NCI-H1092 treated with DMSO at 0.1 percent for 48 hours (cell line): ENCODE data around the gene MAGEA9.
"Not testable (repeated sequence)": the region's sequence is repeated elsewhere in the genome, so short reads cannot be mapped to it uniquely, and the experiment has no call there.

Experiments
- DNase-seq: peaks from one replicate; lab custom pipeline; 2025; lab: John Stamatoyannopoulos, UW

Gene MAGEA9

DNA sequence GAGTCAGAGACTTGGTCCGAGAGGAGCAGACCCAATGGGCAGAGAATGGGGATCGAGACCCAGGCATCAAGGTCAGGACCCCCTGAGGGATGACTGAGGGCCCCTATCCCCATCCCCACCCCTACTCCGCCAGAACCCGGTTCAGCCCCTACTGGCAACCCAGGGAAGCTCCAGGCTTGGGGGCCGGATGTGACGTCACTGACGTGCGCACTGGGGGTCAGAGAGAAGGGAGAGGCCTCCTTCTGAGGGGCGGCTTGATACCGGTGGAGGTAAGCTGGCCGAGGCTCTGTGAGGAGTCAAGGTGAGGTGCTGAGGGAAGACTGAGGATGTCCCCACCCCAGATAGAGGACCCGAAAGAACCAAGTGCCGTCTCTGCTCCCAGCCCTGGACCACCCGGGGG lies at the start of gene MAGEA9:
Gene MAGEA9, plus strand, starts transcription at position 204 of the 400 bp plus-strand sequence. CDS start 4,281 bp downstream, outside the sequence.
- not testable (repeated sequence) for DNase-seq

- not testable (repeated sequence) for DNase-seq
Observed at GRCh38 chrX:149742269-149742668, 39.5 kb upstream of the MAGEA9 start.

GRCh38 chrX:149746390-149747007 lies 35.2 kb upstream of the MAGEA9 start:
- not testable (repeated sequence) for DNase-seq

- no peak for DNase-seq
Observed at GRCh38 chrX:149757206-149758067, 24.3 kb upstream of the MAGEA9 start.

DNA sequence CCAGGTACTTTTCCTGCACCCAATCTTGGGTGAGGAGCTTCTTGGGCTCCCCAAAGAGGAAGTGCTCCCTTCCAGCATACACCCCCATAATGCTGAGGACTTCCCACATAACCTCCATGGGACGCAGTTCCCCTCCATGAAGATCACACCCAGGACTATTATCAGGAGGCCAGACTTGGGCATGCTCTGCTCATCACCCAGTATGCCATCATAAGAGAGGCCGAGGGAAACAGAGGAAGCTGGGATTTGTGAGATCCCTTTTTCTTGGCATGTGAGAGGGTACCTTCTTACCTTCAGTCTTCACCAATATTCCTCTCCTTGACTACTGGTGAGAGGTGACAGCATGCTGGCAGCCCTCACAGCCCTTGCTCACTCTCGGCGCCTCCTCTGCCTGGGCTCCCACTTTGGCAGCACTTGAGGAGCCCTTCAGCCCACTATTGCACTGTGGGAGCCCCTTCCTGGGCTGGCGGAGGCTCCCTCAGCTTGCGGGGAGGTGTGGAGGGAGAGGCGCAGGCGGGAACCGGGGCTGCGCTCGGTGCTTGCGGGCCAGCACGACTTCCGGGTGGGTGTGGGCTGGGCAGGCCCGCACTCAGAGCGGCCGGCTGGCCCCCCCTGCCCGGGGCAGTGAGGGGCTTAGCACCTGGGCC lies 23.5 kb upstream of the MAGEA9 start:
- no peak for DNase-seq

DNA sequence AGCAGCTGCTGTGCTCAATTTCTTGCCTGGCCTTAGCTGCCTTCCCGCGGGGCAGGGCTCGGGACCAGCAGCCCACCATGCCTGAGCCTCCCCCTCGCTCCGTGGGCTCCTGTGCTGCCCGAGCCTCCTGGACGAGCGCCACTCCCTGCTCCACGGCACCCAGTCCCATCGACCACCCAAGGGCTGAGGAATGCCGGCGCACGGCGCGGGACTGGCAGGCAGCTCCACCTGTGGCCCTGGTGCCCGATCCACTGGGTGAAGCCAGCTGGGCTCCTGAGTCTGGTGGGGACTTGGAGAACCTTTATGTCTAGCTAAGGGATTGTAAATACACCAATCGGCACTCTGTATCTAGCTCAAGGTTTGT lies 23.0 kb upstream of the MAGEA9 start:
- not testable (repeated sequence) for DNase-seq

GRCh38 chrX:149759824-149760223 lies 21.9 kb upstream of the MAGEA9 start:
- no peak for DNase-seq

- no peak for DNase-seq
Observed at GRCh38 chrX:149760965-149761364, 20.8 kb upstream of the MAGEA9 start.

GRCh38 chrX:149761858-149762674 lies 19.7 kb upstream of the MAGEA9 start:
- DNase-seq = not testable (repeated sequence)

DNA sequence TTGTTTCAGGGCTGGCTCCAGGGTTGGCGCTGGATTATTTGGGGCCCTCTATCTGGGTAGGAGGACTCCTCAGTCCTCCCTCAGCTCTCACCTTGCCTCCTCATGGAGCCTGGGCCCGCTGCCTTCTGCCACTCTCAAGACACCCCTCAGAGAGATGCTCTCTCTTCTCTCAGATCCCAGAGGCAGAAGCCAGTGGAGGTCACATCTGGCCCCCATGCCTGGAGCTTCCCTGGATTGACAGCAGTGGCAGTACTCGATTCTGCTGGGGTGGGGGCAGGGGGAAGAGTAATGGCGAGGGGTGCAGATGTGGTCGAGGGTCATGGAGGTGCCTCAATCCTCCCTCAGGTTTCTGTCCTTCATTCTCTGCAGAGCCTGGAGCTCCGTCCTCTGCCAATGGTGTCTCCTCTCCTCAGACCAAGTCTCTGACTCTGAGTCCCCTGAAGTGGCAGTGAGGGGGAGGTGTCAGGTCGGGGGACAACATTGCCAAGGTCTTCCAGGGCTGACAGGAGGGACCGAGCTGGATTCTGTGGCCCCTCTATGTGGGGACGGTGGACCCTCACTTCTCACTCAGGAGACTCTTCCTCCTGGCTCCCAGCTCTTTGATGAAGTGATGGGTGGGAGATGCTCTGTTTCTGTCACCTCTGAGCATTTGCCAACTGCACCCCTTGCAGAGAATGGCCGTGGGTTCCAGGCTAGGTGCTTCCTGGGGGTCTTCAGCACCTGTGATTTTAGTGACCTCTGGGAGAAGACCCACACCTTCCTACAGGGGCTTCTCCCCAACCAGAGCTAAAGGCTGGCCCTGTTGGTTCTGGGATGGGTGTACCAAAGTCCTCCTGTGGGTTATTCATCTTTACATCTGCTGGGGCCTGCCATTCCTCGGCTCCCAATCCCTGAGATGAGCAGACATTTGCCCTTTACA lies 18.8 kb upstream of the MAGEA9 start:
- DNase-seq = no peak

GRCh38 chrX:149770344-149770743 lies 11.4 kb upstream of the MAGEA9 start:
- not testable (repeated sequence) for DNase-seq

GRCh38 chrX:149773026-149773425 lies 8.7 kb upstream of the MAGEA9 start:
- not testable (repeated sequence) for DNase-seq

- not testable (repeated sequence) for DNase-seq
Observed at GRCh38 chrX:149773768-149774167, 8.0 kb upstream of the MAGEA9 start, which contains the start of gene HSFX1. Gene HSFX1, plus strand, starts transcription at chrX:149774068. Its CDS starts 614 bp downstream, at chrX:149774682.

- not testable (repeated sequence) for DNase-seq
Observed at GRCh38 chrX:149777999-149778398, 3.7 kb upstream of the MAGEA9 start.

- DNase-seq = not testable (repeated sequence)
Observed at GRCh38 chrX:149795531-149795930, 13.8 kb downstream of the MAGEA9 start.

- no peak for DNase-seq
Observed at GRCh38 chrX:149799095-149799714, 17.5 kb downstream of the MAGEA9 start.

- DNase-seq = peak; percentile 83
Observed at GRCh38 chrX:149799938-149800337, 18.2 kb downstream of the MAGEA9 start.

- no peak for DNase-seq
Observed at GRCh38 chrX:149803458-149804062, 21.8 kb downstream of the MAGEA9 start.

GRCh38 chrX:149804102-149804501 lies 22.4 kb downstream of the MAGEA9 start:
- DNase-seq = no peak
